K562 (cell line): Measurements from ENCODE around the gene HMX3. TPM values are rescaled to one million over a fixed set of nuclear protein-coding genes. Genes with fewer than 3 reads are reported as not detected.

Source experiments
- ARNT ChIP-seq, 2 experiments: fragments of 450-650 bp; IDR thresholded peaks; 2 replicates each; pipeline ENCODE4 v1.6.1; 2016; ENCODE audit warnings: mild to moderate bottlenecking in 1 of 2
- BCOR ChIP-seq: fragments of 450-650 bp; IDR thresholded peaks from 2 replicates; pipeline ENCODE4 v1.6.1; 2016
- BRF1 ChIP-seq: IDR thresholded peaks from 3 replicates; pipeline ENCODE4 v1.6.1; 2011; ENCODE audit warnings: borderline replicate concordance, mild to moderate bottlenecking; ENCODE audit not compliant: insufficient read length; ENCODE audit errors: extremely low read depth
- DPF2 ChIP-seq: fragments of 450-650 bp; IDR thresholded peaks from 2 replicates; pipeline ENCODE4 v1.6.1; 2016
- ETS2 ChIP-seq: IDR thresholded peaks from 2 replicates; pipeline ENCODE4 v1.6.1; 2016; ENCODE audit warnings: borderline replicate concordance, missing genetic modification characterization, mild to moderate bottlenecking, moderate library complexity, missing compliant biosample characterization; ENCODE audit not compliant: poor library complexity, severe bottlenecking
- GABPB1 ChIP-seq: sonication (generic); formaldehyde crosslinking; IDR thresholded peaks from 2 replicates; pipeline ENCODE4 v1.8.0; 2022; ENCODE audit warnings: mild to moderate bottlenecking, missing genetic modification reagents
- HMG20A ChIP-seq: fragments of 450-650 bp; formaldehyde crosslinking; conservative IDR thresholded peaks from 2 replicates; pipeline ENCODE4 v1.4.0; 2020; ENCODE audit warnings: mild to moderate bottlenecking, mixed read lengths
- KAT7 ChIP-seq: sonication (generic); formaldehyde crosslinking; IDR thresholded peaks from 2 replicates; pipeline ENCODE4 v1.8.0; 2022; ENCODE audit warnings: missing genetic modification reagents, mild to moderate bottlenecking, borderline replicate concordance
- MLX ChIP-seq, 2 experiments: fragments of 450-650 bp in 1 of 2; sonication (generic) in 1 of 2; formaldehyde crosslinking; conservative IDR thresholded peaks; 2 replicates each; pipeline versions ENCODE4 v1.4.0 to v1.8.1; 2020 to 2022; ENCODE audit warnings: mild to moderate bottlenecking in 1 of 2, missing genetic modification reagents in 1 of 2
- MTA2 ChIP-seq: fragments of 450-650 bp; IDR thresholded peaks from 2 replicates; pipeline ENCODE4 v1.6.1; 2016; ENCODE audit warnings: low read depth
- NONO ChIP-seq, 2 experiments: fragments of 200-400 bp in 1 of 2; fragments of 450-650 bp in 1 of 2; formaldehyde crosslinking in 1 of 2; IDR thresholded peaks; 2 replicates each; pipeline ENCODE4 v1.6.1; 2017; ENCODE audit warnings: low read depth in 2 of 2, mild to moderate bottlenecking in 2 of 2, moderate library complexity in 2 of 2, low read length in 1 of 2
- NR2F6 ChIP-seq: fragments of 450-650 bp; formaldehyde crosslinking; IDR thresholded peaks from 2 replicates; pipeline ENCODE4 v1.4.0; 2020; ENCODE audit warnings: mild to moderate bottlenecking
- PRMT5 ChIP-seq: sonication (generic); formaldehyde crosslinking; IDR thresholded peaks from 2 replicates; pipeline ENCODE4 v1.5.0; 2020; ENCODE audit warnings: missing genetic modification reagents
- RBFOX2 ChIP-seq: fragments of 200-400 bp; formaldehyde crosslinking; IDR thresholded peaks from 2 replicates; pipeline ENCODE4 v1.6.1; 2017; ENCODE audit warnings: low read depth, mild to moderate bottlenecking, low read length, moderate library complexity
- SMARCA5 ChIP-seq: fragments of 450-650 bp; IDR thresholded peaks from 2 replicates; pipeline ENCODE4 v1.6.1; 2016
- SUPT5H ChIP-seq: fragments of 450-650 bp; IDR thresholded peaks from 2 replicates; pipeline ENCODE4 v1.6.1; 2016
- TAF9B ChIP-seq: fragments of 450-650 bp; IDR thresholded peaks from 2 replicates; pipeline ENCODE4 v1.6.1; 2018; ENCODE audit warnings: mild to moderate bottlenecking; ENCODE audit not compliant: partially characterized antibody
- ZBED1 ChIP-seq: IDR thresholded peaks from 2 replicates; pipeline ENCODE4 v1.6.1; 2014
- ZKSCAN3 ChIP-seq: fragments of 250-450 bp; sonication (Bioruptor Pico); IDR thresholded peaks from 2 replicates; pipeline ENCODE4 v1.4.0; 2020
- ZNF395 ChIP-seq: fragments of 200-800 bp; sonication (Bioruptor generic); IDR thresholded peaks from 2 replicates; pipeline ENCODE4 v1.6.1; 2017; ENCODE audit warnings: missing genetic modification characterization, missing compliant biosample characterization
- ZNF41 ChIP-seq: fragments of 250-450 bp; sonication (Bioruptor Pico); conservative IDR thresholded peaks from 2 replicates; pipeline ENCODE4 v1.4.0; 2020; ENCODE audit warnings: mild to moderate bottlenecking
- ZNF644 ChIP-seq: fragments of 200-800 bp; sonication (Bioruptor generic); IDR thresholded peaks from 2 replicates; pipeline ENCODE4 v1.6.1; 2016; ENCODE audit warnings: low read depth, missing genetic modification characterization, missing compliant biosample characterization
- polyA plus RNA-seq, 8 experiments: library from polyadenylated mRNA; depleted of rRNA in 4 of 8; stranded (reverse) in 5 of 8; unstranded in 3 of 8; fragments of >200 nt; fragmentation: Nextera tagmentation in 2 of 8; fragmentation: Illumina TruSeq in 1 of 8; extraction: Ambion mirVana in 2 of 8; extraction: Trizol in 1 of 8; gene quantifications; 2 replicates each; pipeline versions ENCODE4 v1.2.1 to v1.2.3, GENCODE V29; 2011 to 2014; ENCODE audit warnings: inconsistent platforms in 1 of 8, missing spikeins in 1 of 8
- total RNA-seq, 7 experiments: library from RNA; depleted of rRNA in 6 of 7; stranded (reverse); fragments of >200 nt in 6 of 7; fragmentation: Illumina TruSeq in 2 of 7; extraction: Trizol in 2 of 7; gene quantifications; 2 replicates each; pipeline versions ENCODE4 v1.2.1 to v1.2.3, GENCODE V29; 2011 to 2021; ENCODE audit warnings: low replicate concordance in 1 of 7
- TF ChIP-seq, protein P1 (sequence below), 3 experiments: fragments of 200-800 bp in 1 of 3; fragments of 250-450 bp in 1 of 3; fragments of 450-650 bp in 1 of 3; sonication (Bioruptor Pico) in 1 of 3; sonication (Bioruptor generic) in 1 of 3; formaldehyde crosslinking in 1 of 3; IDR thresholded peaks; 2 replicates each; pipeline versions ENCODE4 v1.6.1 to v1.8.0; 2016 to 2022; ENCODE audit warnings: mild to moderate bottlenecking in 2 of 3, missing genetic modification characterization in 2 of 3, missing compliant biosample characterization in 1 of 3, moderate library complexity in 1 of 3
- TF ChIP-seq, protein P2 (sequence below): fragments of 250-450 bp; sonication (Bioruptor Pico); IDR thresholded peaks from 2 replicates; pipeline ENCODE4 v1.6.1; 2021; ENCODE audit warnings: mild to moderate bottlenecking

The HMX3 gene
- total and polyA plus RNA-seq, 9 of the 15 experiments (the other 6 are each of a cell fraction or from before 2014, with no cell fraction given), result 0.55 to 43.5 (median 7.4) TPM; not detected in 2

GRCh38 chr10:123134915-123135414 lies 805 bp upstream of the HMX3 start (continued):
- no peak for TF ChIP-seq ZKSCAN3
- peak; percentile 53; the same call in 1 of the 2 replicates for TF ChIP-seq GABPB1 (CRISPR knock-in tag)
- TF ChIP-seq SUPT5H, result no peak
- no peak for TF ChIP-seq BRF1
- no peak for TF ChIP-seq PRMT5 (CRISPR knock-in tag)
- TF ChIP-seq NONO (IDR thresholded peaks at IDR 0.05; ENCODE audit: low read depth in 2 of 2, low read length in 1 of 2), result peak; percentile 22 to 82; a peak in 2 of 4 replicates
- TF ChIP-seq, protein P1, sequence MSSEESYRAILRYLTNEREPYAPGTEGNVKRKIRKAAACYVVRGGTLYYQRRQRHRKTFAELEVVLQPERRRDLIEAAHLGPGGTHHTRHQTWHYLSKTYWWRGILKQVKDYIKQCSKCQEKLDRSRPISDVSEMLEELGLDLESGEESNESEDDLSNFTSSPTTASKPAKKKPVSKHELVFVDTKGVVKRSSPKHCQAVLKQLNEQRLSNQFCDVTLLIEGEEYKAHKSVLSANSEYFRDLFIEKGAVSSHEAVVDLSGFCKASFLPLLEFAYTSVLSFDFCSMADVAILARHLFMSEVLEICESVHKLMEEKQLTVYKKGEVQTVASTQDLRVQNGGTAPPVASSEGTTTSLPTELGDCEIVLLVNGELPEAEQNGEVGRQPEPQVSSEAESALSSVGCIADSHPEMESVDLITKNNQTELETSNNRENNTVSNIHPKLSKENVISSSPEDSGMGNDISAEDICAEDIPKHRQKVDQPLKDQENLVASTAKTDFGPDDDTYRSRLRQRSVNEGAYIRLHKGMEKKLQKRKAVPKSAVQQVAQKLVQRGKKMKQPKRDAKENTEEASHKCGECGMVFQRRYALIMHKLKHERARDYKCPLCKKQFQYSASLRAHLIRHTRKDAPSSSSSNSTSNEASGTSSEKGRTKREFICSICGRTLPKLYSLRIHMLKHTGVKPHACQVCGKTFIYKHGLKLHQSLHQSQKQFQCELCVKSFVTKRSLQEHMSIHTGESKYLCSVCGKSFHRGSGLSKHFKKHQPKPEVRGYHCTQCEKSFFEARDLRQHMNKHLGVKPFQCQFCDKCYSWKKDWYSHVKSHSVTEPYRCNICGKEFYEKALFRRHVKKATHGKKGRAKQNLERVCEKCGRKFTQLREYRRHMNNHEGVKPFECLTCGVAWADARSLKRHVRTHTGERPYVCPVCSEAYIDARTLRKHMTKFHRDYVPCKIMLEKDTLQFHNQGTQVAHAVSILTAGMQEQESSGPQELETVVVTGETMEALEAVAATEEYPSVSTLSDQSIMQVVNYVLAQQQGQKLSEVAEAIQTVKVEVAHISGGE (CRISPR knock-in tag; IDR thresholded peaks at IDR 0.05), result peak in 1 of 3 experiments; percentile 60; a peak in 2 of 6 replicates
- TF ChIP-seq ETS2, result no peak
- peak; percentile 43 for TF ChIP-seq TAF9B
- peak; percentile 80 for TF ChIP-seq BCOR
- TF ChIP-seq MTA2, result peak; percentile 89
- peak; percentile 81 for TF ChIP-seq DPF2
- peak; percentile 81 for TF ChIP-seq RBFOX2
- TF ChIP-seq, protein P2, sequence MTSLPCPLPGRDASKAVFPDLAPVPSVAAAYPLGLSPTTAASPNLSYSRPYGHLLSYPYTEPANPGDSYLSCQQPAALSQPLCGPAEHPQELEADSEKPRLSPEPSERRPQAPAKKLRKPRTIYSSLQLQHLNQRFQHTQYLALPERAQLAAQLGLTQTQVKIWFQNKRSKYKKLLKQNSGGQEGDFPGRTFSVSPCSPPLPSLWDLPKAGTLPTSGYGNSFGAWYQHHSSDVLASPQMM, result no peak
- 0 out of 2 replicates have a peak, but pooled peaks have one; percentile 62 for TF ChIP-seq ZBED1
- TF ChIP-seq HMG20A (CRISPR knock-in tag), result no peak
- TF ChIP-seq KAT7, result peak; percentile 66; the same call in 1 of the 2 replicates
- TF ChIP-seq ARNT (IDR thresholded peaks at IDR 0.05), result 0 out of 4 replicates have a peak, but pooled peaks of 1 of the 2 experiments have one; percentile 45
- peak; percentile 95 for TF ChIP-seq ZNF395
- TF ChIP-seq ZNF644 (tag), result peak; percentile 51; the same call in 1 of the 2 replicates
- TF ChIP-seq NR2F6 (CRISPR knock-in tag), result peak; percentile 88
- TF ChIP-seq SMARCA5, result no peak
- peak; percentile 35; the same call in 1 of the 2 replicates for TF ChIP-seq ZNF41
- TF ChIP-seq MLX (CRISPR knock-in tag; conservative IDR thresholded peaks at IDR 0.05), result no peak
